OCI-LY7 (cell line): ENCODE measurements around the gene SYNGR3. TPM values are rescaled to one million over a fixed set of nuclear protein-coding genes. Genes with fewer than 3 reads are reported as not detected.

Source experiments
- BruUV-seq: library from RNA; stranded (reverse); fragments of 400-500 nt; replicated peaks from 2 replicates; lab custom pipeline; 2021; lab: Mats Ljungman, UMichigan
- CTCF ChIA-PET: fragments of 300-600 bp; sonication (Branson Sonifier 250); formaldehyde crosslinking; loops from one replicate; lab custom pipeline; 2022; ENCODE audit warnings: antibody characterized with exemption; ENCODE audit not compliant: unreplicated experiment; lab: Charles Lee
- POLR2A ChIA-PET: fragments of 300-600 bp; sonication (Branson Sonifier 250); formaldehyde crosslinking; loops from one replicate; lab custom pipeline; 2022; ENCODE audit warnings: antibody characterized with exemption; lab: Charles Lee
- DNase-seq: peaks from one replicate; pipeline ENCODE4 v3.0.0-alpha.2; 2015; ENCODE audit warnings: low spot score
- H2AFZ ChIP-seq: fragments of 200-600 bp; sonication (generic), shearing (Covaris generic); 2 replicates; pipeline ENCODE4 v1.6.1; 2014; ENCODE audit warnings: mild to moderate bottlenecking, antibody characterized with exemption, low read length, moderate library complexity
- H3K27ac ChIP-seq: fragments of 200-600 bp; sonication (generic); 2 replicates; pipeline ENCODE4 v1.5.1; 2014; ENCODE audit warnings: mixed run types, low read depth, mild to moderate bottlenecking, moderate library complexity, low read length, inconsistent platforms; ENCODE audit not compliant: poor library complexity, severe bottlenecking
- H3K36me3 ChIP-seq: fragments of 200-600 bp; sonication (generic); 2 replicates; pipeline ENCODE4 v1.6.1; 2014; ENCODE audit warnings: mild to moderate bottlenecking, antibody characterized with exemption, low read length, moderate library complexity, mixed read lengths; ENCODE audit not compliant: insufficient read depth
- H3K4me1 ChIP-seq: fragments of 200-600 bp; sonication (generic); 2 replicates; pipeline ENCODE4 v1.5.1; 2014; ENCODE audit warnings: mild to moderate bottlenecking, low read length; ENCODE audit not compliant: insufficient read depth, poor library complexity, severe bottlenecking
- H3K4me2 ChIP-seq: fragments of 200-600 bp; sonication (generic); 2 replicates; pipeline ENCODE4 v1.6.1; 2014; ENCODE audit warnings: mild to moderate bottlenecking, low read length
- H3K4me3 ChIP-seq: fragments of 200-600 bp; sonication (generic); 2 replicates; pipeline ENCODE4 v1.5.1; 2014; ENCODE audit warnings: mild to moderate bottlenecking, low read depth, low read length; ENCODE audit not compliant: poor library complexity, severe bottlenecking
- H3K79me2 ChIP-seq: fragments of 200-600 bp; sonication (generic); 2 replicates; pipeline ENCODE4 v1.6.1; 2016; ENCODE audit warnings: low read depth, mild to moderate bottlenecking, low read length, moderate library complexity, mixed read lengths; ENCODE audit not compliant: insufficient read depth
- H3K9me2 ChIP-seq: fragments of 200-600 bp; sonication (generic); 2 replicates; pipeline ENCODE4 v1.6.1; 2016; ENCODE audit warnings: mild to moderate bottlenecking, low read length, mixed read lengths; ENCODE audit not compliant: insufficient read depth
- H3K9me3 ChIP-seq: fragments of 200-600 bp; sonication (generic); 2 replicates; pipeline ENCODE4 v1.6.1; 2014; ENCODE audit warnings: mild to moderate bottlenecking, mixed run types, low read length, mixed read lengths
- H4K20me1 ChIP-seq: fragments of 200-600 bp; sonication (generic); 2 replicates; pipeline ENCODE4 v1.6.1; 2014; ENCODE audit warnings: mild to moderate bottlenecking, antibody characterized with exemption, low read length, moderate library complexity, mixed read lengths; ENCODE audit not compliant: insufficient read depth
- CTCF ChIP-seq: fragments of 200-600 bp; sonication (generic); conservative IDR thresholded peaks from 2 replicates; pipeline ENCODE4 v1.5.1; 2014; ENCODE audit warnings: mild to moderate bottlenecking, antibody characterized with exemption, low read length, moderate library complexity, mixed read lengths
- EZH2phosphoT487 ChIP-seq: fragments of 200-600 bp; sonication (generic); IDR thresholded peaks from 2 replicates; pipeline ENCODE4 v1.6.1; 2018; ENCODE audit warnings: low read depth, borderline replicate concordance, mild to moderate bottlenecking, mixed run types, antibody characterized with exemption, low read length, moderate library complexity, mixed read lengths
- intact Hi-C: fragments of 100-400 bp; cut with micrococcal nuclease; formaldehyde crosslinking; loops from one replicate; pipeline ENCODE4 v1.10.0; 2022; ENCODE audit not compliant: unreplicated experiment
- total RNA-seq, 2 experiments: library from RNA; depleted of rRNA in 1 of 2; stranded (reverse); fragments of >200 nt in 1 of 2; shearing (Covaris generic) in 1 of 2; gene quantifications; 2 replicates each; pipeline ENCODE4 v1.2.3, GENCODE V29; 2014 to 2022

Gene SYNGR3
- total RNA-seq, 2 experiments from 2014 or later = 10.3 to 11.1 TPM

- ChIA-PET POLR2A (no interaction called here), CTCF (no interaction called here)
- no peak for DNase-seq
- TF ChIP-seq EZH2phosphoT487 (no peak), CTCF (no peak)
- no peaks in the 10 kb centered on the region for H3K9me3 ChIP-seq
- no peaks in the 10 kb centered on the region for H4K20me1 ChIP-seq
- H3K4me3 ChIP-seq = no peak overlapping the region
- H3K9me2 ChIP-seq = no peaks in the 10 kb centered on the region
- no peak overlapping the region for H3K27ac ChIP-seq
- H3K79me2 ChIP-seq = no peaks in the 10 kb centered on the region
- H3K4me1 ChIP-seq = no peaks in the 10 kb centered on the region
- H3K36me3 ChIP-seq = peaks cover 6% of the 10 kb centered on the region; the same call in 1 of the 2 replicates
- H3K4me2 ChIP-seq = no peak overlapping the region
- intact Hi-C loops = no loop called here
- H2AFZ ChIP-seq = no peak overlapping the region
- BruUV-seq = no TSS peak
Measured at GRCh38 chr16:2039274-2040031, 49.7 kb downstream of the SYNGR3 start.

- Histone ChIP-seq H2AFZ (no peak overlapping the region), H3K9me3 (no peaks in the 10 kb centered on the region), H3K9me2 (no peaks in the 10 kb centered on the region), H3K4me2 (no peak overlapping the region), H3K36me3 (peaks cover 11% of the 10 kb centered on the region; the same call in 1 of the 2 replicates), H4K20me1 (no peaks in the 10 kb centered on the region), H3K27ac (no peak overlapping the region), H3K4me3 (no peak overlapping the region), H3K4me1 (no peaks in the 10 kb centered on the region), H3K79me2 (no peaks in the 10 kb centered on the region)
- intact Hi-C loops = no loop called here
- POLR2A ChIA-PET = no interaction called here
- TF ChIP-seq CTCF = no peak
- TF ChIP-seq EZH2phosphoT487 = no peak
- CTCF ChIA-PET = no interaction called here
- BruUV-seq = no TSS peak
- DNase-seq = no peak
Measured at GRCh38 chr16:2040041-2040786, 50.4 kb downstream of the SYNGR3 start.
